ENCODE measurements around the gene ZFHX3.

ZFHX3 gene

GRCh38 chr16:72827866-72828265 lies 220.1 kb downstream of the ZFHX3 start:
- DNase-seq (ENCODE audit: low read depth in 2 of 2), result no peak

- DNase-seq (ENCODE audit: low read depth in 2 of 2), result no peak
Measured at GRCh38 chr16:72825912-72826621, 221.9 kb downstream of the ZFHX3 start.

GRCh38 chr16:72824761-72825160 lies 223.2 kb downstream of the ZFHX3 start:
- no peak for DNase-seq (ENCODE audit: low read depth in 2 of 2)

- DNase-seq (ENCODE audit: low read depth in 2 of 2), result no peak
Measured at GRCh38 chr16:72824027-72824426, 223.9 kb downstream of the ZFHX3 start.

- no peak for DNase-seq (ENCODE audit: low read depth in 2 of 2)
Measured at GRCh38 chr16:72821185-72821950, 226.6 kb downstream of the ZFHX3 start.

- DNase-seq (ENCODE audit: low read depth in 2 of 2), result no peak
Measured at GRCh38 chr16:72819345-72819744, 228.6 kb downstream of the ZFHX3 start.

- no peak for DNase-seq (ENCODE audit: low read depth in 2 of 2)
Measured at GRCh38 chr16:72818236-72818845, 229.6 kb downstream of the ZFHX3 start.

GRCh38 chr16:72815348-72816318 lies 232.3 kb downstream of the ZFHX3 start:
- DNase-seq (ENCODE audit: low read depth in 2 of 2), result no peak

- no peak for DNase-seq (ENCODE audit: low read depth in 2 of 2)
Measured at GRCh38 chr16:72814226-72814625, 233.7 kb downstream of the ZFHX3 start.

- no peak for DNase-seq (ENCODE audit: low read depth in 2 of 2)
Measured at GRCh38 chr16:72812672-72813071, 235.3 kb downstream of the ZFHX3 start.

GRCh38 chr16:72811876-72812275 lies 236.1 kb downstream of the ZFHX3 start:
- no peak for DNase-seq (ENCODE audit: low read depth in 2 of 2)

GRCh38 chr16:72811188-72811720 lies 236.7 kb downstream of the ZFHX3 start:
- no peak for DNase-seq (ENCODE audit: low read depth in 2 of 2)

GRCh38 chr16:72810480-72810879 lies 237.4 kb downstream of the ZFHX3 start:
- no peak for DNase-seq (ENCODE audit: low read depth in 2 of 2)

GRCh38 chr16:72809446-72809845 lies 238.5 kb downstream of the ZFHX3 start:
- no peak for DNase-seq (ENCODE audit: low read depth in 2 of 2)

GRCh38 chr16:72808754-72809153 lies 239.2 kb downstream of the ZFHX3 start:
- no peak for DNase-seq (ENCODE audit: low read depth in 2 of 2)

- DNase-seq (ENCODE audit: low read depth in 2 of 2), result no peak
Measured at GRCh38 chr16:72807245-72807644, 240.7 kb downstream of the ZFHX3 start.

- DNase-seq (ENCODE audit: low read depth in 2 of 2), result no peak
Measured at GRCh38 chr16:72805486-72805885, 242.4 kb downstream of the ZFHX3 start.

- DNase-seq (ENCODE audit: low read depth in 2 of 2), result no peak
Measured at GRCh38 chr16:72800524-72801161, 247.3 kb downstream of the ZFHX3 start.

GRCh38 chr16:72798264-72798663 lies 249.7 kb downstream of the ZFHX3 start:
- no peak for DNase-seq (ENCODE audit: low read depth in 2 of 2)

- no peak for DNase-seq (ENCODE audit: low read depth in 2 of 2)
Measured at GRCh38 chr16:72797621-72798020, 250.3 kb downstream of the ZFHX3 start.

- DNase-seq (ENCODE audit: low read depth in 2 of 2), result no peak
Measured at GRCh38 chr16:72796222-72796621, 251.7 kb downstream of the ZFHX3 start.
